HEK293 (cell line): ENCODE results near the gene RASL11A.

Source experiments
- CTCF ChIA-PET: fragments of 350-600 bp; formaldehyde crosslinking; extraction: SDS; loops from one replicate; lab custom pipeline; 2021; ENCODE audit warnings: antibody characterized with exemption; lab: Yijun Ruan, JAX
- POLR2A ChIA-PET: fragments of 300-600 bp; formaldehyde crosslinking; extraction: SDS; loops from one replicate; lab custom pipeline; 2020; ENCODE audit warnings: antibody characterized with exemption, inconsistent platforms; lab: Yijun Ruan, JAX
- H3K27ac ChIP-seq: fragments of 200-500 bp; sonication (Bioruptor generic); 2 replicates; pipeline ENCODE4 v1.5.1; 2014; ENCODE audit warnings: low read depth, low read length, control low read depth, inconsistent platforms; ENCODE audit errors: extremely low read depth
- H3K36me3 ChIP-seq, 2 experiments: fragments of 200-500 bp in 1 of 2; sonication (Bioruptor generic) in 1 of 2; 1 replicate in 1 of 2; 2 replicates in 1 of 2; pipeline ENCODE4 v1.5.1; 2014 to 2017; ENCODE audit warnings: inconsistent platforms in 2 of 2, low read length in 2 of 2; ENCODE audit not compliant: control insufficient read depth in 2 of 2, insufficient read depth in 1 of 2
- H3K4me1 ChIP-seq: fragments of 200-500 bp; sonication (Bioruptor generic); 2 replicates; pipeline ENCODE4 v1.5.1; 2014; ENCODE audit warnings: mild to moderate bottlenecking, low read length, inconsistent platforms; ENCODE audit not compliant: control insufficient read depth, insufficient read depth
- H3K4me3 ChIP-seq: 2 replicates; pipeline ENCODE4 v1.5.1; 2011; ENCODE audit warnings: low read depth, mild to moderate bottlenecking, control low read depth, low read length, moderate library complexity
- H3K9me3 ChIP-seq: fragments of 200-500 bp; sonication (Bioruptor generic); 2 replicates; pipeline ENCODE4 v1.5.1; 2014; ENCODE audit warnings: low read depth, low read length, inconsistent platforms; ENCODE audit not compliant: control insufficient read depth, insufficient read depth
- FEZF1 ChIP-seq: fragments of 450-650 bp; formaldehyde crosslinking; IDR thresholded peaks from 2 replicates; pipeline ENCODE4 v1.5.1; 2016; ENCODE audit warnings: missing biosample characterization, missing genetic modification characterization
- GLI4 ChIP-seq: fragments of 450-650 bp; formaldehyde crosslinking; IDR thresholded peaks from 2 replicates; pipeline ENCODE4 v1.5.1; 2016; ENCODE audit warnings: missing biosample characterization, missing genetic modification characterization
- OSR2 ChIP-seq: fragments of 450-650 bp; formaldehyde crosslinking; IDR thresholded peaks from 2 replicates; pipeline ENCODE4 v1.5.1; 2016; ENCODE audit warnings: missing biosample characterization, missing genetic modification characterization
- WT1 ChIP-seq: fragments of 450-650 bp; formaldehyde crosslinking; IDR thresholded peaks from 2 replicates; pipeline ENCODE4 v1.5.1; 2016; ENCODE audit warnings: missing biosample characterization, missing genetic modification characterization
- ZBTB11 ChIP-seq: fragments of 450-650 bp; formaldehyde crosslinking; conservative IDR thresholded peaks from 2 replicates; pipeline ENCODE4 v1.5.1; 2016; ENCODE audit warnings: low read depth, missing biosample characterization, missing genetic modification characterization
- ZNF140 ChIP-seq: fragments of 450-650 bp; formaldehyde crosslinking; IDR thresholded peaks from 2 replicates; pipeline ENCODE4 v1.5.1; 2016; ENCODE audit warnings: missing biosample characterization, missing genetic modification characterization
- ZNF169 ChIP-seq: fragments of 450-650 bp; formaldehyde crosslinking; IDR thresholded peaks from 2 replicates; pipeline ENCODE4 v1.5.1; 2016; ENCODE audit warnings: missing biosample characterization, missing genetic modification characterization
- ZNF184 ChIP-seq: fragments of 450-650 bp; IDR thresholded peaks from 2 replicates; pipeline ENCODE4 v1.5.1; 2018; ENCODE audit warnings: missing biosample characterization, mild to moderate bottlenecking, missing genetic modification characterization
- ZNF292 ChIP-seq: fragments of 450-650 bp; formaldehyde crosslinking; IDR thresholded peaks from 2 replicates; pipeline ENCODE4 v1.5.1; 2016; ENCODE audit warnings: low read depth, missing biosample characterization, missing genetic modification characterization, borderline replicate concordance
- ZNF366 ChIP-seq: fragments of 450-650 bp; formaldehyde crosslinking; conservative IDR thresholded peaks from 2 replicates; pipeline ENCODE4 v1.5.1; 2016; ENCODE audit warnings: missing biosample characterization, missing genetic modification characterization
- ZNF37A ChIP-seq: fragments of 450-650 bp; IDR thresholded peaks from 2 replicates; pipeline ENCODE4 v1.5.1; 2018; ENCODE audit warnings: missing biosample characterization, missing genetic modification characterization
- ZNF404 ChIP-seq: fragments of 450-650 bp; formaldehyde crosslinking; IDR thresholded peaks from 2 replicates; pipeline ENCODE4 v1.5.1; 2017; ENCODE audit warnings: missing biosample characterization, missing genetic modification characterization
- ZNF48 ChIP-seq: fragments of 450-650 bp; formaldehyde crosslinking; IDR thresholded peaks from 2 replicates; pipeline ENCODE4 v1.5.1; 2016; ENCODE audit warnings: missing biosample characterization, missing genetic modification characterization
- ZNF510 ChIP-seq: fragments of 450-650 bp; formaldehyde crosslinking; IDR thresholded peaks from 2 replicates; pipeline ENCODE4 v1.5.1; 2018; ENCODE audit warnings: mild to moderate bottlenecking, missing genetic modification characterization, missing biosample characterization; ENCODE audit not compliant: insufficient replicate concordance
- ZNF530 ChIP-seq: fragments of 450-650 bp; formaldehyde crosslinking; IDR thresholded peaks from 2 replicates; pipeline ENCODE4 v1.5.1; 2016; ENCODE audit warnings: low read depth, missing biosample characterization, missing genetic modification characterization
- ZNF560 ChIP-seq: fragments of 450-650 bp; formaldehyde crosslinking; IDR thresholded peaks from 2 replicates; pipeline ENCODE4 v1.5.1; 2017; ENCODE audit warnings: missing biosample characterization, missing genetic modification characterization, borderline replicate concordance
- ZNF623 ChIP-seq: fragments of 450-650 bp; formaldehyde crosslinking; IDR thresholded peaks from 2 replicates; pipeline ENCODE4 v1.5.1; 2016; ENCODE audit warnings: missing biosample characterization, missing genetic modification characterization
- ZNF629 ChIP-seq: fragments of 450-650 bp; formaldehyde crosslinking; IDR thresholded peaks from 2 replicates; pipeline ENCODE4 v1.5.1; 2017; ENCODE audit warnings: missing biosample characterization, missing genetic modification characterization
- ZSCAN23 ChIP-seq: fragments of 450-650 bp; formaldehyde crosslinking; IDR thresholded peaks from 2 replicates; pipeline ENCODE4 v1.5.1; 2016; ENCODE audit warnings: missing biosample characterization, missing genetic modification characterization
- ZSCAN5A ChIP-seq: fragments of 450-650 bp; formaldehyde crosslinking; IDR thresholded peaks from 2 replicates; pipeline ENCODE4 v1.5.1; 2016; ENCODE audit warnings: missing biosample characterization, missing genetic modification characterization
- TF ChIP-seq, protein P1 (sequence below): fragments of 450-650 bp; formaldehyde crosslinking; IDR thresholded peaks from 2 replicates; pipeline ENCODE4 v1.5.1; 2016; ENCODE audit warnings: missing biosample characterization, missing genetic modification characterization

The RASL11A gene

GRCh38 chr13:27257233-27257568, 13.4 kb upstream of the RASL11A start:
- no peak overlapping the region for H3K27ac ChIP-seq
- ChIA-PET CTCF (interaction anchor here (0.6 to 0.7 kb wide), 2 partner anchors 12 to 78 kb away, joined by 3 read pairs; no protein-coding TSS in a partner anchor), POLR2A (interaction anchor here (0.6 to 3.2 kb wide), 3 partner anchors 13 to 97 kb away, joined by 3 to 8 read pairs (median 4); partner anchors contain the start of gene RASL11A)
- H3K4me1 ChIP-seq = 0 out of 2 replicates have a peak, but pooled peaks cover 3% of the 10 kb centered on the region
- no peaks in the 10 kb centered on the region for H3K9me3 ChIP-seq
- H3K36me3 ChIP-seq = peaks cover 13 to 91% of the 10 kb centered on the region in 2 experiments; a peak in 2 of 3 replicates
- no peak overlapping the region for H3K4me3 ChIP-seq
- TF ChIP-seq ZNF510 (tag by site-specific recombination) = no peak
- no peak for TF ChIP-seq ZNF292 (tag by site-specific recombination)
- TF ChIP-seq FEZF1 (tag by site-specific recombination) = no peak
- no peak for TF ChIP-seq ZNF404 (tag by site-specific recombination)
- TF ChIP-seq, protein P1, sequence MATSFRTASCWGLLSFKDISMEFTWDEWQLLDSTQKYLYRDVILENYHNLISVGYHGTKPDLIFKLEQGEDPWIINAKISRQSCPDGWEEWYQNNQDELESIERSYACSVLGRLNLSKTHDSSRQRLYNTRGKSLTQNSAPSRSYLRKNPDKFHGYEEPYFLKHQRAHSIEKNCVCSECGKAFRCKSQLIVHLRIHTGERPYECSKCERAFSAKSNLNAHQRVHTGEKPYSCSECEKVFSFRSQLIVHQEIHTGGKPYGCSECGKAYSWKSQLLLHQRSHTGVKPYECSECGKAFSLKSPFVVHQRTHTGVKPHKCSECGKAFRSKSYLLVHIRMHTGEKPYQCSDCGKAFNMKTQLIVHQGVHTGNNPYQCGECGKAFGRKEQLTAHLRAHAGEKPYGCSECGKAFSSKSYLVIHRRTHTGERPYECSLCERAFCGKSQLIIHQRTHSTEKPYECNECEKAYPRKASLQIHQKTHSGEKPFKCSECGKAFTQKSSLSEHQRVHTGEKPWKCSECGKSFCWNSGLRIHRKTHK (tag by site-specific recombination) = no peak
- TF ChIP-seq ZNF184 (tag by site-specific recombination) = no peak
- TF ChIP-seq ZNF629 = no peak
- no peak for TF ChIP-seq OSR2 (tag by site-specific recombination)
- no peak for TF ChIP-seq ZNF530 (tag by site-specific recombination)
- no peak for TF ChIP-seq GLI4
- TF ChIP-seq ZBTB11 = no peak
- no peak for TF ChIP-seq ZSCAN5A (tag by site-specific recombination)
- TF ChIP-seq ZNF366 (tag by site-specific recombination) = no peak
- TF ChIP-seq ZNF169 (tag by site-specific recombination) = no peak
- no peak for TF ChIP-seq ZNF48
- TF ChIP-seq ZNF37A = no peak

DNA sequence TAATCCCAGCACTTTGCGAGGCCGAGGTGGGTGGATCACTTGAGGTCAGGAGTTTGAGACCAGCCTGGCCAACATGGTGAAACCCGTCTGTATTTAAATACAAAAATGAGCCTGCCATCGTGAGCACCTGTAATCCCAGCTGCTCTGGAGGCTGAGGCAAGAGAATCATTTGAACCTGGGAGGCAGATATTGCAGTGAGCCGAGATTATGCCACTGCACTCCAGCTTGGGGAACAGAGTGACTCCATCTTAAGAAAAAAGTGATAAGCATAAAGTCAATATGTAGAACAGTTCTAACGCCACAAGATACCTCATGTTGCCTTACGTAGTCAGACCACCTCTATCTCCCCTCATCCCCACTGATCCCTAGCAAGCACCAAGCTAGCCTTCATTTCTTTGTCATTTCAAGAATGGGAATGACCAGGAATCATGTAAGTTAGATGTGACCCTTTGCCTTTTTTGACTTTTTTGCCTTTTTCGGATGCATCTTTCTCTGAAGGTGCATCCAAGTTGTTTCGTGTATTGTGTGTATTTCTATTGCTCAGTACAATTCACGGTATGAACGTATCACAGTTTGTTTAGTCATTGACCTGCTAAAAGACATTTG, 12.9 kb upstream of the RASL11A start:
- TF ChIP-seq ZNF560 (tag by site-specific recombination) = no peak
- TF ChIP-seq WT1 = no peak
- TF ChIP-seq ZNF623 (tag by site-specific recombination) = no peak
- no peak for TF ChIP-seq ZNF140 (tag by site-specific recombination)
- TF ChIP-seq ZSCAN23 (tag by site-specific recombination) = no peak
- Histone ChIP-seq H3K27ac (no peak overlapping the region), H3K9me3 (no peaks in the 10 kb centered on the region), H3K4me3 (no peak overlapping the region), H3K4me1 (0 out of 2 replicates have a peak, but pooled peaks cover 3% of the 10 kb centered on the region), H3K36me3 (peaks cover 13 to 85% of the 10 kb centered on the region in 2 experiments; a peak in 2 of 3 replicates)
- POLR2A ChIA-PET = interaction anchor here (0.6 to 3.2 kb wide), 3 partner anchors 13 to 87 kb away, joined by 4 to 8 read pairs (median 4); partner anchors contain the start of gene RASL11A
- CTCF ChIA-PET = interaction anchor here (0.6 kb wide), 1 partner anchor 79 kb away, joined by 3 read pairs; no protein-coding TSS in a partner anchor
